SIG-M5 treated with dmso at 0.1 percent for 504 hours (cell line): ENCODE measurements around the gene CHST6.
"Not testable (repeated sequence)": the region's sequence is repeated elsewhere in the genome, so short reads cannot be mapped to it uniquely, and the experiment has no call there.

Experiments used
- DNase-seq: peaks from one replicate; lab custom pipeline; 2025; ENCODE audit not compliant: unreplicated experiment; lab: John Stamatoyannopoulos, UW

Gene CHST6

GRCh38 chr16:75477680-75478473 lies 17.4 kb downstream of the CHST6 start:
- peak; percentile 83 for DNase-seq

- DNase-seq: no peak
These were observed 18.4 kb downstream of the CHST6 start for GRCh38 chr16:75476817-75477216.

- no peak for DNase-seq
These were observed 19.8 kb downstream of the CHST6 start for GRCh38 chr16:75475420-75475847.

- no peak for DNase-seq
These were observed 22.0 kb downstream of the CHST6 start for GRCh38 chr16:75472908-75473877.

- peak; percentile 64 for DNase-seq
These were observed 23.3 kb downstream of the CHST6 start for GRCh38 chr16:75471723-75472633.

GRCh38 chr16:75466760-75467159 lies 28.5 kb downstream of the CHST6 start:
- DNase-seq: no peak

GRCh38 chr16:75464122-75464918 lies 30.9 kb downstream of the CHST6 start, which contains the start of gene TMEM170A:
Gene TMEM170A, minus strand, starts transcription at chr16:75464689. Its CDS starts 89 bp downstream, at chr16:75464600.
- DNase-seq: peak; percentile 94

GRCh38 chr16:75463389-75464121 lies 31.7 kb downstream of the CHST6 start:
- DNase-seq: not testable (repeated sequence)

GRCh38 chr16:75462806-75463205 lies 32.4 kb downstream of the CHST6 start:
- DNase-seq: peak; percentile 36

- DNase-seq: no peak
These were observed 33.7 kb downstream of the CHST6 start for GRCh38 chr16:75461575-75461974.

- DNase-seq: no peak
These were observed 34.8 kb downstream of the CHST6 start for GRCh38 chr16:75460446-75460845.

GRCh38 chr16:75459691-75460090 lies 35.5 kb downstream of the CHST6 start:
- DNase-seq: no peak

GRCh38 chr16:75458439-75458838 lies 36.8 kb downstream of the CHST6 start:
- DNase-seq: no peak

GRCh38 chr16:75458029-75458428 lies 37.2 kb downstream of the CHST6 start:
- no peak for DNase-seq

GRCh38 chr16:75457485-75458021 lies 37.7 kb downstream of the CHST6 start:
- no peak for DNase-seq

- DNase-seq: no peak
These were observed 38.3 kb downstream of the CHST6 start for GRCh38 chr16:75456971-75457370.

- not testable (repeated sequence) for DNase-seq
These were observed 38.8 kb downstream of the CHST6 start for GRCh38 chr16:75456486-75456885.

- no peak for DNase-seq
These were observed 39.6 kb downstream of the CHST6 start for GRCh38 chr16:75455677-75456076.
